Measurements from ENCODE around the gene ZBTB7A. TPM values are rescaled to one million over a fixed set of nuclear protein-coding genes. Genes with fewer than 3 reads are reported as not detected.

ZBTB7A gene
- total RNA-seq, 1 experiment from 2014 or later: 15.9 TPM

DNA sequence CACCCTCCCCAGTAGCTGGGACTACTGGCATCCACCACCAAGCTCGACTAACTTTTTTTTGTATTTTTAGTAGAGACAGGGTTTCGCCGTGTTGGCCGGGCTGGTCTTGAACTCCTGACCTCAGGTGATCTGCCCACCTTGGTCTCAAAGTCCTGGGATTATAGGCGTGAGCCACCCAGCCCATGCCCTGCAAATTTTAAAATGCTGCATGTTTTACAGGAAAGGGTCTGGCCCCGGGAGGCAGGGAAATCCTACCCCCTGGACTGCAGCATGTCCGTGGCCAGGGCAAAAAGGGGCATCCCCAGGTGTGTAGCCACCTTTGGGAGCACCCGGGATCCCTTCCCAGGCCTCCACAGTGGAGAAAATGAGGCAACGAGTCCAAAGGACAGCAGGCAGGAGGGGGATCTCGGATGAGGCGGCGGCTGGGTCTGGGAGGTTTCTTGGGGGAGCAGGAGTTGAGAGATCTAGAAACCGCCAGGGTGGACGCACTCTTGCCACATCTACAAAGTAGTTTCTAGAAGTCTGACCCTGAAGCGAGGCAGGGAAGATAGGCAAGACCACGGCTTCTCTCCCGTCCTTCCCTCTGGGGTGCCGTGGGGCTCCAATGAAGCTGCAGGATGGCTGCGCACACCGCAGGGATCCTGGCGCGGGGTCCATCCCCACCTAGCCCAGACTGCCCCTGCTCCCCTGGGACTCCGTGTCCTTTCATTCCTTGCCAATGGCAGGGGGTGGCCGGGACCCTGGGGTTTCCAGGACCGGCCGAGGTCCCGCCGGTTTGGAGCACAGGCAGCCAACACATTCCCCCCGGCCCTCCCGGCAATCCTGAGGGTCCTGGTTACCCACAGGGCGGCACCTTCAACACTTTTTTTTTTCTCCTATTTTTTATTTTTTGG, 21.3 kb upstream of the ZBTB7A start:
- Histone ChIP-seq H3K9me3 (replicated peaks) (no peaks in the 10 kb centered on the region), H3K27me3 (replicated peaks) (no peaks in the 10 kb centered on the region), H3K27ac (no peak overlapping the region), H3K4me3 (no peak overlapping the region), H3K4me1 (replicated peaks) (no peaks in the 10 kb centered on the region), H3K36me3 (peaks cover 32% of the 10 kb centered on the region)
- no peak for DNase-seq (ENCODE audit: low read depth in 1 of 2, low spot score in 2 of 2)

DNA sequence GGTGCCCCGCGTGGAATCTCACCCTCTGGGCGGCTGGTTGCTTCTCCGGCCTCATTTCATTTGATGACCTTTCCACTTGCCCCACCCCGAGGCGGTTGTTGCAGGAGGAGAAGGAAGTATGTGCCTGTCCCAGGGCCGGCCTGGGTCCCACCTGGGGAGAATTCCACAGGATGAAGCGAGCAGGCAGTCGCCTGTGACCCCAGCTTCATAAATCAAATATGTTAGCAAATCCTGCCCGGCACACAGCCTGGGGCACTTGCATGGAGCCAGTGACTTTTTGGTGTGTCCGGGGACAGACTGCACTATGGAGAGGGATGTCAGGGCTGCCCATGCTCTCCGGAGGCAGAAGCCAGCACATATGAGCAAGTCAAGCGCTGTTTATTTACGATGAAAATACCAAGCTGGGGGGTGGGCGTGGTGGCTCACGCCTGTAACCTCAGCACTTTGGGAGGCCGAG, 19.7 kb upstream of the ZBTB7A start:
- DNase-seq (ENCODE audit: low read depth in 1 of 2, low spot score in 2 of 2): no peak
- no peak overlapping the region for H3K4me3 ChIP-seq
- no peaks in the 10 kb centered on the region for H3K4me1 ChIP-seq (replicated peaks)
- H3K27me3 ChIP-seq (replicated peaks): no peaks in the 10 kb centered on the region
- H3K27ac ChIP-seq: no peak overlapping the region
- H3K36me3 ChIP-seq: peaks cover 19% of the 10 kb centered on the region
- no peaks in the 10 kb centered on the region for H3K9me3 ChIP-seq (replicated peaks)

DNA sequence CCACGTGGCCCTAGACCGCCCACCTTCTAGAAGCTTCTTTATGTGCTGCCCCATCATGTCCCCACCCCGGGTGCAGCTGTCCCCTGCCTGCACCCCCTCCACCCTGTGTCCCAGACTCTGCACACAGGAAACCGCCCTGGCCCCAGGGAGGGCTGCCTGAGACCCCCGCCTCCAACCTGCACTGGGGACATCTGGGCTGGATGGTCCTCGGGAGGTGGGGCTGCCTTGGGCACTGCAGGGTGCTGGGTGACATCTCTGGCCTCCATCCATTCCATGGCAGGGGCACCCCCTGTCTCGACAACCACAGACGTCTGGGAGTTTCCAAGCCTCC, 17.8 kb upstream of the ZBTB7A start:
- H3K4me1 ChIP-seq (replicated peaks): no peaks in the 10 kb centered on the region
- DNase-seq (ENCODE audit: low read depth in 1 of 2, low spot score in 2 of 2): no peak
- peaks cover 4% of the 10 kb centered on the region for H3K36me3 ChIP-seq
- no peaks in the 10 kb centered on the region for H3K27me3 ChIP-seq (replicated peaks)
- no peaks in the 10 kb centered on the region for H3K9me3 ChIP-seq (replicated peaks)
- H3K4me3 ChIP-seq: no peak overlapping the region
- H3K27ac ChIP-seq: no peak overlapping the region

DNA sequence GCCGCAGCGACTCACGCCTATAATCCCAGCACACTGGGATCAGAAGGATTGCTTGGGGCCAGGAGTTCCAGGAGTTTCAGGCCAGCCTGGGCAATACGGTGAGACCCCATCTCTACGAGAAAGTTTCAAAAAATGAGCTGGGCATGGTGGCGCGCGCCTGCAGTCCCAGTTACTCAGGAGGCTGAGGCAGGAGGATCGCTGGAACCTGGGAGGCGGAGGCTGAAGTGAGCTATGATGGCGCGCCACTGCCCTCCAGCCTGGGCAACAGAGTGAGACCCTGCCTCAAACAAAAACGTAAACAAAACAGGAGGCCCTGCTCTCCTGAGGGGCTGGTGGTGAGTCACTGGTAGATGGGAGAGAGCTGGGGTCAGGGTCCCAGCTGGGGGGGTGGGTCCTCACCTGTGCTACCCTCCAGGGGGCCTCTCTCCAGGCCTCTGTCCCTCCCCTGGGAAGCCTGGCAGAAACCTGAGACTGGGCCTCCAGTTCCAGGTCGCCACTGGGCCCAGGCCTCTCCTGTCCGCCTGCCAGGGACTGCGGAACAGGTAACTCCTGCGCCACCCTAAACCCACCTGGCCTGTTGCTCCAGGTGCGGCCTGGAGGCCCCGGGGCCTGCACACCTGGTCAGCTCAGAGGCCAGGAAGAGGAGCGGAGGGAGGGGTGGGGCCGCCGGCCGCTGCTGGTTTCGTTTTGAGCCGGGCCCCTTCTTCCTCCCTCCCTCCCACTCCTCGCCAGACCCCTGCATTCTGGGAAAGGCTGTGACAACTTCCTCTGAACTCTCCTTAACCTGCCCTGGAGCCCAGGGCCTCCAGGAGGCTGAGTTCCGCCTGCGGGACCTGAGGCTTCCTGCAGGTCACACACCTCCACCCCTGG, 17.2 kb upstream of the ZBTB7A start:
- no peak for DNase-seq (ENCODE audit: low read depth in 1 of 2, low spot score in 2 of 2)
- Histone ChIP-seq H3K36me3 (no peaks in the 10 kb centered on the region), H3K4me1 (replicated peaks) (no peaks in the 10 kb centered on the region), H3K27ac (no peak overlapping the region), H3K9me3 (replicated peaks) (no peaks in the 10 kb centered on the region), H3K27me3 (replicated peaks) (no peaks in the 10 kb centered on the region), H3K4me3 (no peak overlapping the region)

DNA sequence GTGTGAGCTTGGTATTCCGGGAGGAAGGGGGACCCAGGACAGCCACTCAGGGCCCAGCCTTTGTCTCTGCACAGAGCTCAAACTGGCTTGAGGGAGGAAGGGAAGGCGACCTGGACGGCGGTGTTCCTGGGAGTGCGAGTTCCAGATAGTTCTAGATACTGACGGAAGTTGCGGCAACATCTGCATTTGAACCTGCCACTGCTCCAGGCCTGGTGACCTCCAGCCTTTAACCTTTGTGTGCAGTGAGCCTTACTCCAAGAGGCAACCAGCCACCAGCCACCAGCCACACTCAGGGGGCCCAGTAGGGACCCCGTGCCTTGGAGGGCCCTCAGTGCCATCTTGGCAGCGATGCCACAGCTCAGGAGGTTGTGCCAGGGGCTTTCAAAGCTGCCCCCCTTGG, 15.5 kb upstream of the ZBTB7A start:
- Histone ChIP-seq H3K27me3 (replicated peaks) (no peaks in the 10 kb centered on the region), H3K4me1 (replicated peaks) (peaks cover 8% of the 10 kb centered on the region)

DNA sequence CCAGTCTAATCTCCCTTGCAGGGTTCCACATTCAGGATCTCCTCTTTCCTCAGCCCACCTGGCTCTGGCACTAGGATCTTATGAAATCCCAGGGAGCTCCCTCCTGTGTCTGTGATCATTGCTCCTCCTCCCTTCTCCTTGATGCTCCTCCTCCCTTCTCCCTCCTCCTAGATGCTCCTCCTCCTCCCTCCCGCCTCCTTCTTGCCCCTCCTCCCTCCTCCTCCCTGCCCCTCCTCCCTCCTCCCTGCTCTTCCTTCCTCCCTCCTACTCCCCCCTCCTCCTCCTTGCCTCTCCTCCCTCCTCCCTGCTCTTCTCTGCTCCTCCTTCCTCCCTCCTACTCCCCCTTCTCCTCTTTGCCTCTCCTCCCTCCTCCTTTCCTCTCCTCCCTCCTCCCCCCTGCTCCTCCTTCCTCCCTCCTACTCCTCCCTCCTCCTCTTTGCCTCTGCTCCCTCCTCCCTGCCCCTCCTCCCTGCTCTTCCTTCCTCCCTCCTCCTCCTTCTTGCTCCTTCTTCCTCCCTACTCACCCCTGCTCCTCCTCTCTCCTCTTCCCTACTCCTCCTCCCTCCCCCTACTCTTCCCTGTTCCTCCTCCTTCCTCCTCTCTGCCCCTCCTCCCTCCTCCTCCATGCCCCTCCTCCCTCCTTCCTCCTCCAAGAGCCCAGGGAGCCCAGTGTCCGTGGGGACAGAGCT, 14.9 kb upstream of the ZBTB7A start:
- Histone ChIP-seq H3K9me3 (replicated peaks) (no peaks in the 10 kb centered on the region), H3K27ac (no peak overlapping the region), H3K4me1 (replicated peaks) (peaks cover 8% of the 10 kb centered on the region), H3K4me3 (no peak overlapping the region), H3K36me3 (no peaks in the 10 kb centered on the region), H3K27me3 (replicated peaks) (no peaks in the 10 kb centered on the region)
- DNase-seq (ENCODE audit: low read depth in 1 of 2, low spot score in 2 of 2): no peak

More for the DNA sequence above, 15.5 kb upstream of the ZBTB7A start:
- no peak overlapping the region for H3K27ac ChIP-seq
- no peak for DNase-seq (ENCODE audit: low read depth in 1 of 2, low spot score in 2 of 2)
- no peaks in the 10 kb centered on the region for H3K9me3 ChIP-seq (replicated peaks)
- H3K36me3 ChIP-seq: no peaks in the 10 kb centered on the region
- H3K4me3 ChIP-seq: no peak overlapping the region

DNA sequence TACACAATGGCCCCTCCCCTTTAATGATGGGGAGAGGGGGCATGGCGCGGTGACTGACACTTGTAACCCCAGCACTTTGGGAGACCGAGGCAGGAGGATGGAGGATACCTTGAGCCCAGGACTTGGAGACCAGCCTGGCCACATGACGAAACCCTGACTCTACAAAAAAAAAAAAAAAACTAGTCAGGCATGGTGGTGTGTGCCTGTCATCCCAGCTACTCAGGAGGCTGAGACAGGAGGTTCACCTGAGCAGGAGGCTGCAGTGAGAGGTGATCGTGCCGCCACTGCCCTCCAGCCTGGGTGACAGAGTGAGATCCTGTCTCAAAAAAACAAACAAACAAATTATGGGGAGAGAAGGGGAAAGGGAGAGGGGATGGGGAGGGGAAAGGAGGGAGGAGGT, 13.8 kb upstream of the ZBTB7A start:
- no peak overlapping the region for H3K27ac ChIP-seq
- H3K36me3 ChIP-seq: no peaks in the 10 kb centered on the region
- H3K4me3 ChIP-seq: no peak overlapping the region
- DNase-seq (ENCODE audit: low read depth in 1 of 2, low spot score in 2 of 2): no peak
- H3K27me3 ChIP-seq (replicated peaks): no peaks in the 10 kb centered on the region
- peaks cover 9% of the 10 kb centered on the region for H3K4me1 ChIP-seq (replicated peaks)
- H3K9me3 ChIP-seq (replicated peaks): no peaks in the 10 kb centered on the region

DNA sequence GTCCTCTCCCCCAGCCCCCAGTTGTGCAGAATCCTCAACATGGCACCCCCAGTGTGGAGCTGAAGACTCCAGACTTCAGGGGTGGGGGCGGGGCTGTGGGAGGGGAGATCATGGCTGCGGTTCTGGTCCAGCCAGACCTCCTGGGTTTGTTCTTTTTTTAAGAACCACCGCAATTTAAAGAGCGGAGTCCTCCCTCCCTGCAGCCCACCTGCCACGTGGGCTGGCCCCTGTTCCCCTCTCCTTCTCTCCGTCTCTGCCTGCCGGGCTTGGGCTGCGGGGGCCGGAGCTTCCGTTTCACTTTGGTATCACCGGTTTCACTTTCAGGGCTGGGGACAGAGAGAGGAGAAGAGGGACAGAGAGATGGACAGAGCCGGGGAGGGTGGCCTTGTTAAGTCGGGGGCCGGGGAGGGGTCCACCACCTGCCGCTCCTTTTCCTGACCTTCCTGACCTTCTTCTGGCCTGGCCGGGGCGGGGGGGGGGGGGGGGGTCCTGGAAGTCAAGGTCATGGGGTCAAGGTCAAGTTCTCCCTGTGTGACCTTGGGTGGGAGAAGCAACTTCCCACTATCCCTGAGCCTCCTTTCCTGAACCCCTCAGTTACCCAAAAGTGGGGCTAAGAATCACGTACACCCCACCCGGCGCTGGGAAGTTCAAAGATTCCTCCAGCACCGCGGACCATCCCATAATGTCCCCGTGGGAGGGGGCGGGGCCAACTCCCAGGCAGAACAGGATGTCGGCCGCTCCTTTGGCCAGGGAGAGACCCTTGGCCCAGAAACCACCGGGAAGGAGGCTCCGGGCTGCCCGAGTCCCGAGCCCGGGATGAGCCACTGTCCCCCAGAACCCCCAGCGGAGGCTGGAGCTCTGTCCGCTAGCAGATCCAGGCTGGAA, 11.3 kb upstream of the ZBTB7A start:
- H3K27ac ChIP-seq: peak overlapping the region; percentile 41; the same call in 1 of the 2 replicates

DNA sequence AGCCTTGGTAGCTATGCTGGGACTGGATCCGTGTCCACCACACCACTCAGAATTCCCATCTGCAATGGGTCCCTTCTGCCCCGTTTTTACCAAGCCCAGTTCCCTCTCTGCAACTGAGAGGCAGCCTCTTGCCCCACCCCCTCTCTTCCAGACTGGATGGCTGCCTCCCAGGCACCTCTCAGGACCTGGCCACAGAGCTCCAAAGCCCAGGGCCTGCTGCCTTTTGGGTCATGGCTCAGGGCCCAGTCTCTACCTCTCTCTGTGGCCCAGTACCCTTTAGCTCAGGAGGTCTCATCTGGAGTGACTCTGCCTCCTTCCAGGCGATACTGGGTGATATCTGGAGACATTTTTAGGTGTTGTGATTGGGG, 10.3 kb upstream of the ZBTB7A start:
- H3K9me3 ChIP-seq (replicated peaks): no peaks in the 10 kb centered on the region
- no peaks in the 10 kb centered on the region for H3K36me3 ChIP-seq
- no peak overlapping the region for H3K4me3 ChIP-seq
- H3K27ac ChIP-seq: no peak overlapping the region
- H3K4me1 ChIP-seq (replicated peaks): peaks cover 14% of the 10 kb centered on the region
- DNase-seq (ENCODE audit: low read depth in 1 of 2, low spot score in 2 of 2): no peak
- no peaks in the 10 kb centered on the region for H3K27me3 ChIP-seq (replicated peaks)

More for the DNA sequence above, 11.3 kb upstream of the ZBTB7A start:
- Histone ChIP-seq H3K4me1 (replicated peaks) (peaks cover 14% of the 10 kb centered on the region), H3K27me3 (replicated peaks) (no peaks in the 10 kb centered on the region), H3K9me3 (replicated peaks) (no peaks in the 10 kb centered on the region), H3K36me3 (no peaks in the 10 kb centered on the region), H3K4me3 (peak overlapping the region; percentile 43)
- DNase-seq (ENCODE audit: low read depth in 1 of 2, low spot score in 2 of 2): peak in 1 of 2 experiments; percentile 33

DNA sequence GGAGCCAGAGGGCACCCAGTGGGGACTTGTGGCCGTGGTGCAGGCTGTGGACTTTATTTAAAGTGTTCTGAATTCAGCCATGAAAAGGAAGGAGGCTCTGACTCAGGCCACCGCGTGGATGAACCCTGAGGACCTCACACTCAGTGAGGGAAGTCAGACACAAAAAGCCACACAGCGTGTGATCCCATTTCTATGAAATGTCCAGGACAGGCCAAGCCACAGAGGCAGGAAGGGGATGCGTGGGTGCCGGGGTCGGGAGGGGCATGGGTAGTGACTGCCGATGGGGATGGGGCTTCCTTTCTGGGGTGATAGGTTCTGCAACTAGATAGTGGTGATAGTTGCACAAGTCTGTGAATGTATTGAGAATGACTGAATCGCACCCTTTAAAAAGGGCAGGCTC, 8.7 kb upstream of the ZBTB7A start:
- no peaks in the 10 kb centered on the region for H3K27me3 ChIP-seq (replicated peaks)
- H3K9me3 ChIP-seq (replicated peaks): no peaks in the 10 kb centered on the region
- no peak for DNase-seq (ENCODE audit: low read depth in 1 of 2, low spot score in 2 of 2)
- no peaks in the 10 kb centered on the region for H3K36me3 ChIP-seq
- peaks cover 14% of the 10 kb centered on the region for H3K4me1 ChIP-seq (replicated peaks)
- no peak overlapping the region for H3K4me3 ChIP-seq
- no peak overlapping the region for H3K27ac ChIP-seq

DNA sequence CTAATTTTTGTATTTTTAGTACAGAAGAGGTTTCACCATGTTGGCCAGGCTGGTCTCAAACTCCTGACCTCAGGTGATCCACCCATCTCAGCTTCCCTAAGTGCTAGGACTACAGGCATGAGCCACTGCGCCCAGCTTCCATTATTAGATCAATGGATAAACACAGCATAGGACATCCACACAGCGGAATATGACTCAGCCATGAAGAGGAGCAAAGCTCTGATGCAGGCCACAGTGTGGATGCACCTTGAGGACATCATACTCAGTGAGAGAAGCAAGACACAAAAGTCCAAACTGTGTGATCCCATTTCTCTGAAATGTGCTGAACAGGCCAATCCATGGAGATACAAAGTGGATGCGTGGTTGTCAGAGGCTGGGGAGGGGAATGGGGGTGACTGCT, 4.9 kb upstream of the ZBTB7A start:
- H3K36me3 ChIP-seq: no peaks in the 10 kb centered on the region
- H3K27ac ChIP-seq: no peak overlapping the region
- H3K4me1 ChIP-seq (replicated peaks): peaks cover 6% of the 10 kb centered on the region; the same call in 1 of the 2 replicates
- 0 out of 2 replicates have a peak, but pooled peaks cover 4% of the 10 kb centered on the region for H3K27me3 ChIP-seq (replicated peaks)
- no peaks in the 10 kb centered on the region for H3K9me3 ChIP-seq (replicated peaks)
- no peak overlapping the region for H3K4me3 ChIP-seq
- DNase-seq (ENCODE audit: low read depth in 1 of 2, low spot score in 2 of 2): no peak

DNA sequence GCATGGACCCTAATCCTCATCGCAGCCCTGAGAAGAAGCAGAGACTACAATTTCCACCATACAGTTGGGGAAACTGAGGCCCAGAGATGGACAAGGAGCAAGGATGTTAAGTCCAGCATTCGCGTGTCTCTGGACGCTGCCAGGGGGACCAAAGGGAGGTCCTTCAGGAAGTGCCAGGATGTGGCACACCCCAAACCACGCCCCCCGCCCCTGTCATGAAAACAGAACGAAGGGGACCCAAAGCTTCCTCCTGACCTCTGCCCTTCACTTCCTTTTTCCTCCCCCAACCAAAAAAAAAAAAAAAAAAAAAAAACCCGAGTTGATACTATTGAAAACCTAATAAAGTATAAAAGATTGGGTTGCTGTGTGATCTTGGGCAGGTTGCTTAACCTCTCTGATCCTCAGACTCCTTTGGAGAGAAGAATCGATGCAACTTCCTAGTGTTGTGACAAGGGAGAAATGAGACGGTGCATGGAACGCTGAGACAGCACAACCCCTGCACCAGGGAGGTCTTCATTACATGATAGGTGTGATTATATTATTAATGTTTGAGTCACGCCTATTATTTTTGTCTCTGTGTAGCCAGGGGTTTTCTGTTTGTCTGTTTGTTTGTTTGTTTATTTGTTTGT, 2.7 kb upstream of the ZBTB7A start:
- Histone ChIP-seq H3K36me3 (peaks cover 10% of the 10 kb centered on the region), H3K4me1 (replicated peaks) (peaks cover 5% of the 10 kb centered on the region), H3K27me3 (replicated peaks) (0 out of 2 replicates have a peak, but pooled peaks cover 4% of the 10 kb centered on the region), H3K9me3 (replicated peaks) (no peaks in the 10 kb centered on the region), H3K27ac (no peak overlapping the region), H3K4me3 (no peak overlapping the region)
- DNase-seq (ENCODE audit: low read depth in 1 of 2, low spot score in 2 of 2): no peak
